ENCODE data around the gene TNFRSF9. TPM values are rescaled to one million over a fixed set of nuclear protein-coding genes. Genes with fewer than 3 reads are reported as not detected.

TNFRSF9 gene
- polyA plus RNA-seq, 1 donor from 2014 or later, result not detected

DNA sequence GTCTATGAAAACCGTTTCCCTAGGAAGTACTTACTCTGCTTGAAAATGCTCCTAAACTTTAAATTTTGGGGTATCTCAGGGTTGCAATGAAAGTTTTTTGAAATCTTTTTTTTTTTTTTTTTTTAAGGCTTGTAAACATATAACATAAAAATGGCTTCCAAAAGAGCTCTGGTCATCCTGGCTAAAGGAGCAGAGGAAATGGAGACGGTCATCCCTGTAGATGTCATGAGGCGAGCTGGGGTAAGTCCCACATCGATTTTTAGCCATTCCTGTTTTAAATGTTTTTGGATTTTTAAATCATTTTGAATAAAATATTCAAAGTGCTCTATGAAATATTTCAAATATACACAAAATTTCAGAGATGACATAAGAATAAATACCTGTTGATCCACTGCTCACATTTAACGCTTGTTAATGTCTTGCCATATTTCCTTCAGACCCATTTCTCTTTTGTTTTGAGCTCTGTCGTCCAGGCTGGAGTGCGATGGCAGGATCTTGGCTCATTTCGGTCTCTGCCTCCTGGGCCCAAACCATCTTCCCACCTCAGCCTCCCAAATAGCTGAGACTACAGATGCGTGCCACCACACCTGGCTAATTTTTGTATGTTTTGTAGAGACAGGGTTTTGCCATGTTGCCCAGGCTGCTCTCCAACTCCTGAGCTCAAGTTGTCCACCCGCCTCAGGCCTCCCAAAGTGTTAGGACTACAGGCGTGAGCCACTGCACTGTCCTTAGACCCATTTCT is 22.2 kb upstream of the TNFRSF9 start:
- Histone ChIP-seq H3K79me2 (replicated peaks; ENCODE audit: insufficient read depth, low read length) (peaks cover 22% of the 10 kb centered on the region), H4K20me1 (ENCODE audit: insufficient read depth) (no peaks in the 10 kb centered on the region), H3K27me3 (ENCODE audit: insufficient read depth, low read depth, low read length) (no peaks in the 10 kb centered on the region), H3K36me3 (ENCODE audit: insufficient read depth, low read length) (no peaks in the 10 kb centered on the region), H3K9ac (ENCODE audit: low read length) (peak overlapping the region; percentile 85), H3F3A (ENCODE audit: insufficient read depth, low read length, poor library complexity, severe bottlenecking) (peaks cover 4% of the 10 kb centered on the region), H3K9me3 (ENCODE audit: low read length) (no peaks in the 10 kb centered on the region), H3K9me2 (ENCODE audit: insufficient read depth, low read length) (no peaks in the 10 kb centered on the region), H3K4me3 (ENCODE audit: low read length) (peak overlapping the region; percentile 90), H3K27ac (ENCODE audit: low read length) (no peak overlapping the region), H2AFZ (ENCODE audit: low read depth, low read length) (no peak overlapping the region), H3K4me2 (ENCODE audit: low read length) (peak overlapping the region; percentile 54)
- TF ChIP-seq, protein P1, sequence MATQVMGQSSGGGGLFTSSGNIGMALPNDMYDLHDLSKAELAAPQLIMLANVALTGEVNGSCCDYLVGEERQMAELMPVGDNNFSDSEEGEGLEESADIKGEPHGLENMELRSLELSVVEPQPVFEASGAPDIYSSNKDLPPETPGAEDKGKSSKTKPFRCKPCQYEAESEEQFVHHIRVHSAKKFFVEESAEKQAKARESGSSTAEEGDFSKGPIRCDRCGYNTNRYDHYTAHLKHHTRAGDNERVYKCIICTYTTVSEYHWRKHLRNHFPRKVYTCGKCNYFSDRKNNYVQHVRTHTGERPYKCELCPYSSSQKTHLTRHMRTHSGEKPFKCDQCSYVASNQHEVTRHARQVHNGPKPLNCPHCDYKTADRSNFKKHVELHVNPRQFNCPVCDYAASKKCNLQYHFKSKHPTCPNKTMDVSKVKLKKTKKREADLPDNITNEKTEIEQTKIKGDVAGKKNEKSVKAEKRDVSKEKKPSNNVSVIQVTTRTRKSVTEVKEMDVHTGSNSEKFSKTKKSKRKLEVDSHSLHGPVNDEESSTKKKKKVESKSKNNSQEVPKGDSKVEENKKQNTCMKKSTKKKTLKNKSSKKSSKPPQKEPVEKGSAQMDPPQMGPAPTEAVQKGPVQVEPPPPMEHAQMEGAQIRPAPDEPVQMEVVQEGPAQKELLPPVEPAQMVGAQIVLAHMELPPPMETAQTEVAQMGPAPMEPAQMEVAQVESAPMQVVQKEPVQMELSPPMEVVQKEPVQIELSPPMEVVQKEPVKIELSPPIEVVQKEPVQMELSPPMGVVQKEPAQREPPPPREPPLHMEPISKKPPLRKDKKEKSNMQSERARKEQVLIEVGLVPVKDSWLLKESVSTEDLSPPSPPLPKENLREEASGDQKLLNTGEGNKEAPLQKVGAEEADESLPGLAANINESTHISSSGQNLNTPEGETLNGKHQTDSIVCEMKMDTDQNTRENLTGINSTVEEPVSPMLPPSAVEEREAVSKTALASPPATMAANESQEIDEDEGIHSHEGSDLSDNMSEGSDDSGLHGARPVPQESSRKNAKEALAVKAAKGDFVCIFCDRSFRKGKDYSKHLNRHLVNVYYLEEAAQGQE (IDR thresholded peaks at IDR 0.05; ENCODE audit: borderline replicate concordance), result no peak
- TF ChIP-seq, protein P2, sequence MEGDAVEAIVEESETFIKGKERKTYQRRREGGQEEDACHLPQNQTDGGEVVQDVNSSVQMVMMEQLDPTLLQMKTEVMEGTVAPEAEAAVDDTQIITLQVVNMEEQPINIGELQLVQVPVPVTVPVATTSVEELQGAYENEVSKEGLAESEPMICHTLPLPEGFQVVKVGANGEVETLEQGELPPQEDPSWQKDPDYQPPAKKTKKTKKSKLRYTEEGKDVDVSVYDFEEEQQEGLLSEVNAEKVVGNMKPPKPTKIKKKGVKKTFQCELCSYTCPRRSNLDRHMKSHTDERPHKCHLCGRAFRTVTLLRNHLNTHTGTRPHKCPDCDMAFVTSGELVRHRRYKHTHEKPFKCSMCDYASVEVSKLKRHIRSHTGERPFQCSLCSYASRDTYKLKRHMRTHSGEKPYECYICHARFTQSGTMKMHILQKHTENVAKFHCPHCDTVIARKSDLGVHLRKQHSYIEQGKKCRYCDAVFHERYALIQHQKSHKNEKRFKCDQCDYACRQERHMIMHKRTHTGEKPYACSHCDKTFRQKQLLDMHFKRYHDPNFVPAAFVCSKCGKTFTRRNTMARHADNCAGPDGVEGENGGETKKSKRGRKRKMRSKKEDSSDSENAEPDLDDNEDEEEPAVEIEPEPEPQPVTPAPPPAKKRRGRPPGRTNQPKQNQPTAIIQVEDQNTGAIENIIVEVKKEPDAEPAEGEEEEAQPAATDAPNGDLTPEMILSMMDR (IDR thresholded peaks at IDR 0.05; ENCODE audit: poor library complexity, severe bottlenecking), result no peak
- no peak for TF ChIP-seq SMC3 (conservative IDR thresholded peaks at IDR 0.05; ENCODE audit: poor library complexity)
- no peak for TF ChIP-seq TAF1 (IDR thresholded peaks at IDR 0.05; ENCODE audit: low read depth)
- TF ChIP-seq RAD21 (conservative IDR thresholded peaks at IDR 0.05), result no peak
- no peak for TF ChIP-seq POLR2AphosphoS5 (IDR thresholded peaks at IDR 0.05)
- no peak for TF ChIP-seq EZH2 (IDR thresholded peaks at IDR 0.05; ENCODE audit: borderline replicate concordance, insufficient read depth, low read length, poor library complexity, severe bottlenecking)
- TF ChIP-seq MXI1 (conservative IDR thresholded peaks at IDR 0.05; ENCODE audit: poor library complexity, severe bottlenecking), result no peak
- no peak for TF ChIP-seq EP300 (conservative IDR thresholded peaks at IDR 0.05; ENCODE audit: poor library complexity, severe bottlenecking)

DNA sequence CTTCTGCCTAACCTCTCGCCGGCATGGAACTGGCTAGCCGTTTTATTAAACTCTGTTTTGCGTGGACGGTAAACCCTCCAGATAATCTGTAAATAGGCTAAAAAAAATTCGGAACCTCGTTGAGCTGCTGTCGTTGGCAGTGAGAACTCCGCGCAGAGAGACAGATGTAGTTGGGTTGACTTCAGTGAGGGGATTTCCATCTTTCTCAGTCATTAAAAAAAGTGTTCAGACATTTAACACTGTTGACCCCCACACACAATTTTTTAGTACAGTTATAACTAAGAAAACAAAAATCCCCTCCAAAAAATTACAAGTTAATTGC is 21.3 kb upstream of the TNFRSF9 start:
- Histone ChIP-seq H3K4me2 (ENCODE audit: low read length) (peak overlapping the region; percentile 54), H3F3A (ENCODE audit: insufficient read depth, low read length, poor library complexity, severe bottlenecking) (peaks cover 4% of the 10 kb centered on the region), H3K27ac (ENCODE audit: low read length) (peak overlapping the region; percentile 71), H3K9ac (ENCODE audit: low read length) (peak overlapping the region; percentile 85), H3K9me3 (ENCODE audit: low read length) (no peaks in the 10 kb centered on the region), H3K9me2 (ENCODE audit: insufficient read depth, low read length) (no peaks in the 10 kb centered on the region), H2AFZ (ENCODE audit: low read depth, low read length) (peak overlapping the region; percentile 84), H3K36me3 (ENCODE audit: insufficient read depth, low read length) (no peaks in the 10 kb centered on the region), H3K4me3 (ENCODE audit: low read length) (peak overlapping the region; percentile 90), H3K27me3 (ENCODE audit: insufficient read depth, low read depth, low read length) (no peaks in the 10 kb centered on the region), H3K79me2 (replicated peaks; ENCODE audit: insufficient read depth, low read length) (peaks cover 17% of the 10 kb centered on the region), H4K20me1 (ENCODE audit: insufficient read depth) (no peaks in the 10 kb centered on the region)
- no peak for TF ChIP-seq POLR2AphosphoS5 (IDR thresholded peaks at IDR 0.05)
- TF ChIP-seq, protein P2 (IDR thresholded peaks at IDR 0.05; ENCODE audit: poor library complexity, severe bottlenecking), result no peak
- no peak for TF ChIP-seq TAF1 (IDR thresholded peaks at IDR 0.05; ENCODE audit: low read depth)
- TF ChIP-seq EZH2 (IDR thresholded peaks at IDR 0.05; ENCODE audit: borderline replicate concordance, insufficient read depth, low read length, poor library complexity, severe bottlenecking), result no peak
- TF ChIP-seq EP300 (conservative IDR thresholded peaks at IDR 0.05; ENCODE audit: poor library complexity, severe bottlenecking), result no peak
- TF ChIP-seq, protein P1 (IDR thresholded peaks at IDR 0.05; ENCODE audit: borderline replicate concordance), result no peak
- TF ChIP-seq RAD21 (conservative IDR thresholded peaks at IDR 0.05), result no peak
- TF ChIP-seq MXI1 (conservative IDR thresholded peaks at IDR 0.05; ENCODE audit: poor library complexity, severe bottlenecking), result no peak
- TF ChIP-seq SMC3 (conservative IDR thresholded peaks at IDR 0.05; ENCODE audit: poor library complexity), result no peak
